Measurements from ENCODE around the gene GIPR. TPM values are rescaled to one million over a fixed set of nuclear protein-coding genes. Genes with fewer than 3 reads are reported as not detected.

GIPR gene
- total RNA-seq, 1 experiment from 2014 or later: 1.9 TPM

DNA sequence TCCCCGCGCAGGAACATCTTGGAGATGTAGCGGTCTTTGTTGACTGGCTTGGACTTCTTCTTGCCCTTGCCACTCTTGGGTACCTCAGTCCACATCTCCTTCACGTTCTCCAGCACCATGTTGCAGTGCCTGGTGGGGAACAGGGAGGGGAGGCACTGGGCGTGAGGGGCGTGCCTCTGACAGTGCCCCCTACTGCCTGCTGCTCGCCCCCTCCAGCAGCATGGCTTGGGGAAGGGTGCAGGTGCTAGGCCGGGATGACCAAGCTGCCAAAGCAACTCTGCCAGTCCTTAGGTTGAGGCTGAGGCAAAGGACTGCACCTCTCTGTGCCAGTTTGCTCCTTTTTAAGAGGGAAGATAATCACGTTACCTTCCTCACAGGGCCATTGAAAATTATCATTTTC lies 19.6 kb downstream of the GIPR start:
- peaks cover 16% of the 10 kb centered on the region for H3K36me3 ChIP-seq (ENCODE audit: low read depth, low read length)
- CTCF ChIA-PET: no interaction called here

GRCh38 chr19:45691516-45692186 lies 23.6 kb downstream of the GIPR start, which contains the start of gene SNRPD2:
TSS of gene SNRPD2 (minus strand) at chr19:45691953. CDS start at chr19:45691888, 65 bp downstream.
- Histone ChIP-seq H3F3A (ENCODE audit: low read length, unreplicated experiment) (no peaks in the 10 kb centered on the region), H3K27ac (ENCODE audit: low read length) (peak within 1 kb of the TSS; percentile 76), H2AFZ (ENCODE audit: low read length) (peak within 1 kb of the TSS; percentile 92), H3K36me3 (ENCODE audit: low read depth, low read length) (peaks cover 12% of the 10 kb centered on the region; the same call in 1 of the 2 replicates), H3K27me3 (ENCODE audit: low read length) (no peaks in the 10 kb centered on the region), H3K4me2 (ENCODE audit: low read length) (peak within 1 kb of the TSS; percentile 98), H3K9me3 (ENCODE audit: low read length) (no peaks in the 10 kb centered on the region), H3K9me2 (replicated peaks; ENCODE audit: low read length) (no peaks in the 10 kb centered on the region), H4K20me1 (ENCODE audit: low read length) (0 out of 2 replicates have a peak, but pooled peaks cover 3% of the 10 kb centered on the region), H3K4me3 (ENCODE audit: low read length) (peak within 1 kb of the TSS; percentile 84), H3K79me2 (ENCODE audit: low read length) (peaks cover 33% of the 10 kb centered on the region), H3K9ac (ENCODE audit: low read length) (peak within 1 kb of the TSS; percentile 97), H3K4me1 (ENCODE audit: insufficient read depth, low read length) (peaks cover 5% of the 10 kb centered on the region; the same call in 1 of the 2 replicates)
- intact Hi-C loops (cut with micrococcal nuclease): loop anchor here (1.0 kb wide), 1 partner anchor 79 kb away; no protein-coding TSS in a partner anchor
- ATAC-seq (peak; percentile 60), DNase-seq (peak; percentile 89)
- TF ChIP-seq EZH2phosphoT487 (IDR thresholded peaks at IDR 0.05; ENCODE audit: borderline replicate concordance, low read length) (no peak), EZH2 (IDR thresholded peaks at IDR 0.05; ENCODE audit: low read length, unreplicated experiment) (no peak), CTCF (conservative IDR thresholded peaks at IDR 0.05; ENCODE audit: low read depth, low read length) (no peak)
- ChIA-PET POLR2A (ENCODE audit: unreplicated experiment) (interaction anchor here (0.6 to 0.8 kb wide), 2 partner anchors 78 to 171 kb away, joined by 4 to 10 read pairs; partner anchors contain the start of genes SIX5 and SYMPK), CTCF (interaction anchor here (0.5 to 1.3 kb wide), 5 partner anchors 49 to 161 kb away, joined by 4 to 8 read pairs (median 5); partner anchors contain the start of genes DMPK and SIX5)
- TSS peak; percentile 88 for BruUV-seq (replicated peaks)

More for the DNA sequence above, 19.6 kb downstream of the GIPR start:
- H3K79me2 ChIP-seq (ENCODE audit: low read length): peaks cover 22% of the 10 kb centered on the region
- DNase-seq (no peak), ATAC-seq (no peak)
- intact Hi-C loops (cut with micrococcal nuclease): no loop called here
- H2AFZ ChIP-seq (ENCODE audit: low read length): no peak overlapping the region
- no TSS peak for BruUV-seq (replicated peaks)
- H3K4me3 ChIP-seq (ENCODE audit: low read length): no peak overlapping the region
- no peak overlapping the region for H3K9ac ChIP-seq (ENCODE audit: low read length)
- H3K4me2 ChIP-seq (ENCODE audit: low read length): no peak overlapping the region
- no peaks in the 10 kb centered on the region for H3K4me1 ChIP-seq (ENCODE audit: insufficient read depth, low read length)
- POLR2A ChIA-PET (ENCODE audit: unreplicated experiment): no interaction called here
- H3K9me2 ChIP-seq (replicated peaks; ENCODE audit: low read length): no peaks in the 10 kb centered on the region
- TF ChIP-seq CTCF (conservative IDR thresholded peaks at IDR 0.05; ENCODE audit: low read depth, low read length) (no peak), EZH2phosphoT487 (IDR thresholded peaks at IDR 0.05; ENCODE audit: borderline replicate concordance, low read length) (no peak), EZH2 (IDR thresholded peaks at IDR 0.05; ENCODE audit: low read length, unreplicated experiment) (no peak)
- no peaks in the 10 kb centered on the region for H4K20me1 ChIP-seq (ENCODE audit: low read length)
- H3K27me3 ChIP-seq (ENCODE audit: low read length): no peaks in the 10 kb centered on the region
- H3F3A ChIP-seq (ENCODE audit: low read length, unreplicated experiment): no peaks in the 10 kb centered on the region
- H3K9me3 ChIP-seq (ENCODE audit: low read length): no peaks in the 10 kb centered on the region
- H3K27ac ChIP-seq (ENCODE audit: low read length): no peak overlapping the region

Measured in PC-3 (cell line).